ENCODE data around the gene ZFHX3.

- no peak for TF ChIP-seq JUN (IDR thresholded peaks at IDR 0.05; ENCODE audit: borderline replicate concordance, insufficient read depth, insufficient read length, low read depth)
- TF ChIP-seq MAX (IDR thresholded peaks at IDR 0.05; ENCODE audit: insufficient read depth, insufficient read length): no peak
- TF ChIP-seq POLR2AphosphoS5 (IDR thresholded peaks at IDR 0.05; ENCODE audit: insufficient read depth, low read depth, low read length): no peak
Observed at GRCh38 chr16:73059779-73060615, 12.1 kb upstream of the ZFHX3 start.

Measured in endothelial cell of umbilical vein (primary cell).